HG02885 (cell line): ENCODE data around the gene SHH.
"Not testable (repeated sequence)": the region's sequence is repeated elsewhere in the genome, so short reads cannot be mapped to it uniquely, and the experiment has no call there.

Experiments
- ATAC-seq: cut with Tn5 transposase; IDR thresholded peaks from one replicate; pipeline ENCODE4 v1.9.1; 2021; ENCODE audit warnings: mild to moderate bottlenecking; ENCODE audit not compliant: unreplicated experiment, poor library complexity

SHH gene

DNA sequence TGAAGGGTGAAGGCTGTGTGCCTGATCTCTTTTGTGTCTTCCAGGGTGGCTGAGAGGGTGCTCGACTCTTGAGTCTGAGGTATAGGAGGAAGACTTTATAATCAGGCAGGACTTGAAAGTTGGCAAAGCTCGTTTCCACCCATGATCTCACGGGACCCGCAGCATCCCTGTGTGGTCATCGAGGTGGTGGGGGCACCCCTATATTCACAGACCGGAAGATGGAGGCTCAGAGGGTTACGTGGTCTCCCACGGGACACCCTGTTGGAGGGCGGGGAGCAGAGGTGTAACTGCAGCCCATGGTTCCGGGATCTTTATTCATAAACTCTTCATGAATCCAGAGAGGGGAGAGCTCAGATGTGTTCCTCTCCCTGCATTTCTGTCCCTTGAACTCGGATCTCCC is 9.6 kb upstream of the SHH start:
- ATAC-seq, result no peak

DNA sequence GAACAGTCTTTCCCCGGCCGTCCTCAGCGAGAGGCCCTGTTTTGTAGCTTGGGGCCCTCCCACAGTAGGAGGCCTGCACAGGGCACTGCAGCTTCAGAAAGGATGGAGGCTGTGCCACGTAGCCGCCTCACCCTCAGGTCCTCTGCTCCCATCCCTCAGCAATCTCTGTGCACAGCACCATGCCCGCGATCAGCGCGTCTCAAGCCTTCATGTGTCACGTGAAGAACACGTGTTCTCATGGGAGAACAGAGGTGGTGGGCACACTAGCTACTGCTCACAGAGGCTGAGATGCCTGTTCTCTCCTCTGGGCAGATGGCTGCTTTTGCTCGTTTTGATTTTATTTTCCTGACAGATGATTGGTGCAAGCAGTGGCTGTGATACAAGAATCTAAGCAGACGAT is 8.5 kb upstream of the SHH start:
- no peak for ATAC-seq

- no peak for ATAC-seq
Observed at GRCh38 chr7:155820246-155820645, 8.0 kb upstream of the SHH start.

- no peak for ATAC-seq
Observed at GRCh38 chr7:155819186-155819585, 6.9 kb upstream of the SHH start.

DNA sequence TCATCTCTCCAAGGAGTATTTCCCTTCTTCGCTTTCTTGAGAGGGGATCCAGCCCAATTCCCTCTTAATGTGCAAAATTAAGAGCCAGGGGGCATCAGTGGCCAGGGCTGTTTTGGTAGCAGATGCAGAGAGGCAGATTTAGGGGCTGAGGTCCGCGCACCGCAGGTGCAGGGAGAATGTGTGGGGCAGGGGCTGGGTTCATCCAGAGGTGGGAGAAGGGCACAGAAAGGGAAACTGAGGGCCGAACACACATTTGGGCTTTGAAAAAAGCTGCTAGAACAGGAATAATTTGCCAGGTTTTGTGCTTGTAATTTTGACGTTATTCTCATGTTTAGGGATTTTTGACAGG is 6.5 kb upstream of the SHH start:
- ATAC-seq, result no peak

GRCh38 chr7:155818154-155818819 is 6.0 kb upstream of the SHH start:
- ATAC-seq, result no peak

GRCh38 chr7:155817515-155817914 is 5.3 kb upstream of the SHH start:
- ATAC-seq, result not testable (repeated sequence)

- no peak for ATAC-seq
Observed at GRCh38 chr7:155816996-155817395, 4.7 kb upstream of the SHH start.

DNA sequence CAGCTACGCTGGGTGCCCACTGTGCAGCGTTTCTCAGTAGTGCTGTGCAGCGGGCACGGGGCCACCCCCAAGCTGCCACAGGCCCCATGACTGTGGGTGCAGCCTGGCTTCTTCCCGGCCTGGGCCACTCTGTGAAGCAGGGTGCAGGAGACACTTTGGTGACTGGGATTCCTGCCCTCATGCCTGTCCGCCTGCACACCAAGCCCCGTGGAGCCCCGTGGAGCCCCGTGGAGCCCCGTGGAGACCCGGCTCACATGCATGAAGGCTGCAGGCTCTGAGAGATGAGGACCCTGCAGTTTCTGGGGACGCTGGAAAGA is 3.9 kb upstream of the SHH start:
- ATAC-seq, result no peak

GRCh38 chr7:155815332-155816191 is 3.3 kb upstream of the SHH start:
- ATAC-seq, result peak; percentile 89

DNA sequence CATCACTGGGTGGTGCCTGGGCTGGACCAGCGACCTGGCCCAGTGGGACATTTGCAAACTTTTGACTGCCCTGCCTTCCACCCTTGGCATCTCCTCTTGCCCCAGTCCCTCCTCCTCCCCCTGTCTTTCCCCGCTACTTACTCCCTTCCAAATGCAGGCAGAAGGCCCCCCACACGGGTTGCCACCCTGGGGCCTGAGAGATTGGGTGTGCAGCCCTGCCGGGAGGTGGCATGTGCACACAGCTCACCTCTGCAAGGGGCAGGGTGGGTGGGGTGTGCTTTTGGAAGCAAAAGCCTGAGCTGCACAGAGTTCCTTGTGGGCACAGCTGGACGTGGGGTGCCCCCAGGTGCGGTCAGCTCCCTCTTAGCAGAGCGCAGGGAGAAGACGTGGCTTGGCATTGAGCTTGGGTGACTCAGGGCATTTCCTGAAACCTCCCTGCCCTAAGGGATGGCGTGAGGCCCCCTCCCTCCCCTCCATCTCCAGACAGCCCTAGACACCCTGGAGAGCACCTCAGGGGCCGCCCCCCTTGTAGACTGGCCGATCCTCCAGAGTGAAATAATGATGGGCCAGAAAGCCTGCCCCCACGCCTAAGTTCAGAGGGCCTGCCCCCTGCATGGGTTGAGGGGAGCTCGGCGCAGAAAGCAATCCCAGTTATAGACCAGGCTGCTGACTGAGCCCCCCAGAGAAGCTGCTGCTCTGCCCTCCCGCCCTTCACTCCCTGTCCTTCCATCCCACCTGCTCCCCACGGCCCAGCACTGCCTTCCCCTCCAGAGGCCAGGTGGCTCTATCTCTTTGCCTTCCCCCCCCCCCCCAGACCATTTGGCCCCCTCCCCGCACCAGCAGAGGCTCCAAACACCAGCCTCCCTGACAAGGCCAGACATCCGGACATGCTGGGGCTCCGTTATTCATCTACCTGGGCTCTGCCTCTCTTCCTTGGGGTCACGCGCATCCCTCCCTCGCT is 2.3 kb upstream of the SHH start:
- no peak for ATAC-seq

DNA sequence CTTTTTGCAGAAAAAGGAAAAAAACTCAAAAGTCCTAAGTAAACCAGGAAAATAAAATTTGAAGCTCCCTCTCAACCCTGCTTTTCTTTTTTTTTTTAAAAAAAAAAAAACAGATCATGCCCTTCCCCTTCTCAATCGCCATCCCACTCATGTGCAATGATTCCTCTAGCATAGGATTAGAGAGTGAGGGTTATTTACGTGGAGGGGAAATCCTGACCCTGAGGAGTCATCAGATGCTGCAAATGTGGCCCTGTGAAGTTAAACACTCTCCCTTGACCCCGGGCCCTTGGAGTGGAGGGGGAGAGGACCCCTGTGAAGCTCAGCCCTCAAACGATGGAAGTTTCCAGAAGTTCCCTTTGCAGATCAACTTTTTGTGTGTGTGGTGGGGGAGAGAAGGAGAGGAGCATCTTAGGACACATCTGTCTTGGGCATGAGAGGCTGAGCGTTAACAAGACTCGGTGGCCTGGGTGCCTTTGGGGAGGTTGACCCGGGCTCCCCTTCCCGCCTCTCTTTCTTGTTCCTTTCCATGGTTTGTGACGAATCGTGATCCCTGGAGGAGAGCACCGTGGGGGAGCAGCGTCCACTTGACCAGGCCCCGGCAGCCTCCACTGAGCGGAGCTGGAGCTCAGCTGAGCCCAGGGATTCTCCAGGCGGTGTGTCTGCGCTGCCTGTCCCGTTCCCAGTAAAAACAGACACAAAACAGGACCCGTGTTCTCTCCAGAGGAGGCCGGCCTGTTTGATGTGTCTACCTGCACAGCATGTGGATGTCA is 1.5 kb upstream of the SHH start:
- no peak for ATAC-seq

GRCh38 chr7:155813125-155813524 is 862 bp upstream of the SHH start:
- no peak for ATAC-seq

DNA sequence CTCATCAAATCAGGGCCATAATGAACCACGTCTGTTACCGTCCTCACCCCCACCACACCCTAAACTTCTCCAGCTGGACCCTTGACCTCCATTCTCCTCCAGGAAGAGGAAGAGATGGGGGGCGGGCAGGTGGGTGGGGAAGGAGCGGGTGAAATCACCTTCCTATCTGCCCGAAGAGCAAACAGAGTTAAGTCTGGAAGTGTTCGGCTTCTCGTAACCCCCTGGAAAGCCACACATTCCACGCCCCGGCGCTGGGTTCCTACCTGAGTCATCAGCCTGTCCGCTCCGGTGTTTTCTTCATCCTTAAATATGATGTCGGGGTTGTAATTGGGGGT is 736 bp downstream of the SHH start:
- no peak for ATAC-seq

GRCh38 chr7:155810770-155811559 is 1.3 kb downstream of the SHH start:
- ATAC-seq, result no peak

DNA sequence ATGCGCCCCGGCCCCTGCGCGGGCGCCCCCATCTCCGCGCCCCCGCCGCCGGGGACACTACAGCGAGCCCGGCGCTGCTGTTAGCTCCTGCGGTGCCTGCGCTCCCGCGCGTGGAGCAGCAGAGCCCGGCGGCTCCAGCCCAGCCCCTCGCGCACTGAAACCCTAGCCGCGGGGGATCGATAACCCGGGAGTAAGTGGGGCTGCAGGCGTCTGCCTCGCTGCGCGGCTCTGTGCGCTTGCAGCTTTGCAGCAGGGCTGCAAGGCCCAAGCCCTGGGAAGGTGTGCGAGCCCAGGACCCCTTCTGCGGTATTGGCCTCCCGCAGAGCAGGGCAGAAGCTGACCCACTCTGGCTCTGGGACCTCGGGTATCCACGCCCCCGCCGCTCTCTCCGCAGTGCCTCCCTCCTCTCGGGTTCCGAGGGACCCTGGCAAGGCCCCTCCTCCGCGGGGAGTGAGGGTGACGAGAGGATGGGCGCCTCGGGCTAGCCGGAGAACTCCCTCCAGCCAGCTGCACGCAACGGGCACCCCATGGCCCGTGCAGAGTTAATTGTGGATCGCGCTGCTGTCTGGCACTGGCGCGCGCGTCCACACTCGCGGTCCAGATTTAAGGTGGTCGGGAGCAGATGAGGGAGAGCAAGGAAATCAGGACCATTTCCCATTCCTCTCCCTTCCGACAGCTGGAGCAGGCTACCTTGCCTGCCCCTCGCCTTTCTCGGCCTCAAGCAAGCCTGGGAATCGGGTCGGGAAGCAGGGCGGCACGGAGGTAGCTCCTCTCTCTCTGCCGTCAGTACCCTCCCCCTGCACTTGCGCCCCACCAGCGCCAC is 2.1 kb downstream of the SHH start:
- ATAC-seq, result no peak

DNA sequence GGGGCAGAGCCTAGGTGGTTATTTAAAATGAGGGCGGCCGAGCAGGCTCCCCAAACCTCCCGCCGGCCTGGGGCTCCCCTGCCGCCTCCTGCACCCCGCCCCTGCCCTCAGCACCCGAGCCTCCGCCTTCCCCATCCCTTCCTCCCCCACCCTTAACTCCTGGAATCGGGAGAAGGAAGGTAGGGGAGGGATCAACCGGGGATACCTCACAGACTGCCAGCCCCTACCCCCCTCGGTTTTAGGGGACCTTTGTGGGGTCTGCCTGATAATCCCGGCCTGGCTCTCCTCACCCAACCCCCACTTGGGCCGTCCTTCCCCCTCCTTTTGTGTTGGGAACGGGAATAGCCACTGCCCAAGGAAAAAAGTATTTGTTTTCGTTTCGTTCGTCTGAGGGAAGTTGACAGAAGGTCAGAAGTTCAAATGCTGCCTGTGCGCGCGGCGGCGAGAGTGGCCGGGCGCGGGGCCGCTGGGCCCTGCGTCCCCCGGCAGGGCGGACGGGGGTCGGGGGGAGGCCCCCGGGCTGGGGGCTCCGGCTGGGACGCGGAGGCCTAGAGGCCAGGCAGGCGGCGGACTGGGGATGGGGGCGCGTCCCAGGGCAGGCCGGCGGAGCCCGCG is 2.8 kb downstream of the SHH start:
- ATAC-seq, result no peak

GRCh38 chr7:155808549-155809331 is 3.5 kb downstream of the SHH start:
- ATAC-seq, result no peak
